ENCODE results near the gene POLR3G. TPM values are rescaled to one million over a fixed set of nuclear protein-coding genes. Genes with fewer than 3 reads are reported as not detected.

The POLR3G gene, protein sequence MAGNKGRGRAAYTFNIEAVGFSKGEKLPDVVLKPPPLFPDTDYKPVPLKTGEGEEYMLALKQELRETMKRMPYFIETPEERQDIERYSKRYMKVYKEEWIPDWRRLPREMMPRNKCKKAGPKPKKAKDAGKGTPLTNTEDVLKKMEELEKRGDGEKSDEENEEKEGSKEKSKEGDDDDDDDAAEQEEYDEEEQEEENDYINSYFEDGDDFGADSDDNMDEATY
- 2.7 TPM for polyA plus RNA-seq
- long read RNA-seq, donor 1, result 0 reads
- long read RNA-seq, donor 2, result 0 reads
- long read RNA-seq, donor 3, result 0 reads
- long read RNA-seq, donor 4, result 0 reads
- long read RNA-seq, donor 5, result 0 reads
- long read RNA-seq, donor 6, partial matches to known transcripts, result 0 of 1 reads
- long read RNA-seq, donor 6, other reads (novel, unspliced or antisense), result 0 of 1 reads
- long read RNA-seq, donor 7, partial matches to known transcripts, result 13 of 13 reads
- long read RNA-seq, donor 7, other reads (novel, unspliced or antisense), result 0 of 13 reads
- long read RNA-seq, donor 8, partial matches to known transcripts, result 0 of 14 reads
- long read RNA-seq, donor 8, other reads (novel, unspliced or antisense), result 13 of 14 reads
- long read RNA-seq, donor 9, partial matches to known transcripts, result 0 of 1 reads
- long read RNA-seq, donor 9, other reads (novel, unspliced or antisense), result 0 of 1 reads
- long read RNA-seq, donor 10, partial matches to known transcripts, result 11 of 12 reads
- long read RNA-seq, donor 10, other reads (novel, unspliced or antisense), result 0 of 12 reads
- long read RNA-seq, donor 11, partial matches to known transcripts, result 0 of 1 reads
- long read RNA-seq, donor 11, other reads (novel, unspliced or antisense), result 0 of 1 reads

DNA sequence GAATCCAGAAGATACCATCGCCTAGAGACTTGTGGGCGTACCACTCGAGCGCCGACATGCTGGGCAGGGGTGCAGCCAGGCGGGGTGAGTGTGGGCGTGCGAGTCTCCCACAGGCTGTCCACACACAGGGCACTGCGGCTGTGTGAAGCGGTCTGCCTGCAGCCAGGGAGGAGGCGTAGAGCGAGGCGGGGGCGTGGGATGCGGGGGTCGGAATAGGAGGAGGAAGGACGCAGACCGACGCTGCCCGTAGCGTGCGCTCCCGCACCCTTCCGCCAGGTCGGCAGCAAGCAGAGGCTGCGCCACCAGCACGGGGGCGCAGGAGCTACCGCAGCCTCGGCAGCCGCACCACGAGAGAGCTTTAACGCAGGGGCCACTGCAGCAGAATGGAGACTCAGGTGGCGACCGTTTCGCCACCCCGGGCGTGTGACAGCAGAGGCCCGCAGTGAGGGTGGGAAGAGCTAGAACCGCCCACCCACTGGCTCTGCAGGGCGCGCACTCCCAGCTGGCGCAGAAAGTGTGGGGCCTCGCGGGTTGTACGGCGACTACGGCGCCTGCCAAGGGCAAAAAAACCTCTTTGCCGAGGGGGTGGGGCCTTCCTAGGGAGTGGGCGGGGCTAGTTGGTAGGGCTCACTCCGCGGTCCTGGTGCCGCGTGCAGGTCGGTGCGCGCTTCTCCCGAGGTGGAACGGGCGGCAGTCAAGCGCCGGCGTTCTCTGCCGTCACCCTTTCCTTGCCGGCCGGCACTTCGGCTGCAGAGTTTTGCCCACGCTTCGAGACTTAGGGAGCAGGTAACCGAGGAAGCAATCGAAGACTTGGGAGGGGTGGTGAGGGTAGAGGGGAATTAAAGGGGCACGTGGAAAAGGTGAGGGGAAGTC, at the start of gene POLR3G, which contains the start of gene MBLAC2:
POLR3G (plus strand) TSS at position 630 of the 873 bp plus-strand sequence. CDS start 10,704 bp downstream, outside the sequence.
MBLAC2 (minus strand) TSS at position 537 of the 873 bp plus-strand sequence; CDS start at position 58, 479 bp downstream.
- Histone ChIP-seq H3K4me3 (ENCODE audit: low read length) (peak within 1 kb of the TSS; percentile 60), H3K4me1 (ENCODE audit: control insufficient read depth, insufficient read depth, low read length) (no peaks in the 10 kb centered on the region), H3K36me3 (ENCODE audit: control insufficient read depth, insufficient read depth, low read length) (no peaks in the 10 kb centered on the region), H3K9me3 (ENCODE audit: control insufficient read depth, low read depth, low read length) (no peaks in the 10 kb centered on the region), H3K27me3 (ENCODE audit: control insufficient read depth, insufficient read depth, low read length) (no peaks in the 10 kb centered on the region), H3K27ac (ENCODE audit: low read length) (peak within 1 kb of the TSS; percentile 68)
- no CpG with 5 or more reads among the region's 73 CpGs for WGBS (ENCODE audit: insufficient coverage, low lambda C conversion rate)
- DNase-seq, result peak; percentile 88 to 96

DNA sequence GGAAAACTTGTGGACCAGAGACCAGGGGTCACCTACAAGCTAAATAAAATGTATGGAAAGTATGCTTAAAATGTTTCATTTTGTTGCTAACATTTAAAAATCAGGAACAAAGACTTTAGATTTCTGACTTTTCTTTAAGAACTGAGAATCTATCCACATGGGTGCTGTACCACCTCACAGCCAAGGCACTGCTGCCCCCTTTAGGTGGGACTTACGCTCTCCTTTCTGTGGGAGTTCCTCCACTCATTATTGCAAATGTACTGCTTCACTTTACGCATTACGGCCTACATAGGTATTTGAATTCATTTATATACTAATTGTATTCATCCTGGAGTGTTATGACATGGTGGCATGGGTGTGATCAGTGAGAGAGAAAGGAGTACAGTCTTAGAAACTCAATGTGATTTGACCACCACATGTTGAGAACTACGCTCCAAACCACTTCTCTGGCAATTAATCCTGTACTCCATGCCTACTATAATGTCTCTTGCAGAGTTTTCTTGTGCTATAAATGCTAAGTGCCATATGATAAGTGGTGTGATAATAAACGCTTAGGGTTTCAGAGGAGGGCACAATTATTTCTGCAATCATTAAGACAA, 40.4 kb upstream of the POLR3G start:
- Histone ChIP-seq H3K4me1 (ENCODE audit: control insufficient read depth, insufficient read depth, low read length) (no peaks in the 10 kb centered on the region), H3K27me3 (ENCODE audit: control insufficient read depth, insufficient read depth, low read length) (no peaks in the 10 kb centered on the region), H3K27ac (ENCODE audit: low read length) (no peak overlapping the region), H3K4me3 (ENCODE audit: low read length) (no peak overlapping the region), H3K36me3 (ENCODE audit: control insufficient read depth, insufficient read depth, low read length) (no peaks in the 10 kb centered on the region), H3K9me3 (ENCODE audit: control insufficient read depth, low read depth, low read length) (no peaks in the 10 kb centered on the region)
- no CpG with 5 or more reads among the region's 5 CpGs for WGBS (ENCODE audit: insufficient coverage, low lambda C conversion rate)
- DNase-seq, result peak in 1 of 2 donors; percentile 13

DNA sequence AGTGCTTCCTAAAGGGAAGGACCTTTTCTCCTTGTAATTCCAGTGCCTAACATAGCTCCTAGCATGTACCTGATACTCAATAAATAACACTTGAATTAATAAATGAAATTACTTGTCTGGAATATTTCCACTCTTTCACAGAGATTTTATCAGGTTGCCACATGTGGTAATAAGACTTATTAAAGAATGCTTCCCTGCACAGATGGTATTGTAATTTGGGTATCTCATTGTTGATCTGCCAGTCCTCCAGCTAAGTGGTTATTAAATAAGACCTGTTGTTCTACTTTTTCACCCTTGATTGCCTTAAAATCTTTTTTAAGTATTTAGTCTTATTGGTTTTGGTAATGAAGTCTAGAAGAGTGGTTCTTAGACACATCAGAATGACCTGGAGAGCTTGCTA, 37.0 kb upstream of the POLR3G start:
- Histone ChIP-seq H3K4me3 (ENCODE audit: low read length) (no peak overlapping the region), H3K36me3 (ENCODE audit: control insufficient read depth, insufficient read depth, low read length) (no peaks in the 10 kb centered on the region), H3K27me3 (ENCODE audit: control insufficient read depth, insufficient read depth, low read length) (no peaks in the 10 kb centered on the region), H3K27ac (ENCODE audit: low read length) (no peak overlapping the region), H3K9me3 (ENCODE audit: control insufficient read depth, low read depth, low read length) (no peaks in the 10 kb centered on the region), H3K4me1 (ENCODE audit: control insufficient read depth, insufficient read depth, low read length) (peaks cover 2% of the 10 kb centered on the region)
- no peak for DNase-seq

DNA sequence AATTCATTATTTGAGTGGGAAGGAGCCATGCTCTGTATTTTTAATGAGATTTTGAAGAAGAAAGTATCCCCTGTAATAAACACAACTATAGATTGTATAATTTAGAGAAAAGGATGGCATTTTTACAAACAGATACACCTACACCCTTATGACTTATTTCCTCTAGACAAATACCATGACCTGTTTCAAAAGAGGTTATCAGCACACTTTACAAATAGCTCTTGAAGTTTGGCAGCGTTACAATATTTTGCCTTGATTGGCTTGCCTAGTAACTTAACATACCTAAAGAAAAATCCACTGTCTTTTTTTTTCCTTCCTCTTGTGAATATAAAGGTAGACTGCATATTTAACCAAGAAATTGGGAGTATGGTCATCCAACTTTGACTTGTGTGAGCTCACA, 36.6 kb upstream of the POLR3G start:
- WGBS (ENCODE audit: insufficient coverage, low lambda C conversion rate), result no CpG with 5 or more reads among the region's 1 CpG
- no peak overlapping the region for H3K27ac ChIP-seq (ENCODE audit: low read length)
- DNase-seq, result no peak

DNA sequence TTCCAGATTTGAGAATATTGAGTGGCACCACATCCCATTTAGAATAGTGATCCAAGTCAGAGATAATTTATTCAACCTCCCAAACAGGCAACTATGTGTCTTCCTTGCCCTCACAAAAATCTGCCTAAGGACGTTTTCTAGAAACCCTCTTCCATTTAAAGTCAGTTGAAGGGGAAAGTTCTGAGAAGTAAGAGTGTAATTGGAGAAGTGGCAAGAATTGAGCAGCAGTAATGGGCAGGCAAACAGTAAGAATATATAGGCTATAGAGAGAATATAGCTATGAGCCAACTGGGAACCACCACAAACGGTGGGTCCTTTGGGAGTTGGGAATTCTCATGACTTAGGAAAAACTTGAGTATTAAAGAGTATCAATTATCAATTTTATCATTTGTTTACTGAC, 34.0 kb upstream of the POLR3G start:
- H3K27me3 ChIP-seq (ENCODE audit: control insufficient read depth, insufficient read depth, low read length), result no peaks in the 10 kb centered on the region
- H3K27ac ChIP-seq (ENCODE audit: low read length), result no peak overlapping the region
- H3K4me3 ChIP-seq (ENCODE audit: low read length), result no peak overlapping the region
- no peaks in the 10 kb centered on the region for H3K36me3 ChIP-seq (ENCODE audit: control insufficient read depth, insufficient read depth, low read length)
- DNase-seq, result no peak
- 43% methylated on average over 1 of the region's 2 CpGs for WGBS (ENCODE audit: insufficient coverage, low lambda C conversion rate)
- no peaks in the 10 kb centered on the region for H3K9me3 ChIP-seq (ENCODE audit: control insufficient read depth, low read depth, low read length)
- H3K4me1 ChIP-seq (ENCODE audit: control insufficient read depth, insufficient read depth, low read length), result peaks cover 2% of the 10 kb centered on the region

More for the DNA sequence above, 36.6 kb upstream of the POLR3G start:
- Histone ChIP-seq H3K9me3 (ENCODE audit: control insufficient read depth, low read depth, low read length) (no peaks in the 10 kb centered on the region), H3K4me3 (ENCODE audit: low read length) (no peak overlapping the region), H3K27me3 (ENCODE audit: control insufficient read depth, insufficient read depth, low read length) (no peaks in the 10 kb centered on the region), H3K36me3 (ENCODE audit: control insufficient read depth, insufficient read depth, low read length) (no peaks in the 10 kb centered on the region), H3K4me1 (ENCODE audit: control insufficient read depth, insufficient read depth, low read length) (peaks cover 2% of the 10 kb centered on the region)

DNA sequence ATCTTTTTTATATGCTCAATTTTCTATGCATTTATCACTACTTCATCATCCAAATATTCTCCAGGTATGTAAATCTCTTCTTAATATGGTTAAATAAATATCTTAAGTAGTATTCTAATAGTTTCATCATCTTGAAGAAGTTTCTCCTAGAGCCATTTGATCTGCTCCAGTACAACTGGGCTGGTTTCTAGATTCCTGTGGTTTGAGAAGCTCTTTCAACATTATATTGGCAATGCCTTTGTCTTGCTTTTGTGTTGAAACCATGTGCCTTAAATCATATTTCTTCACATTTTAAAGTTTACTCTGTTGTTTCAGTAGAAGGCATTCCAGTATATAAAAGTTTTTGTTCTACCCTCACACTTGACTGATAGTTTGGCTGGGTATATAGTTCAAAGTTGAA, 27.7 kb upstream of the POLR3G start:
- H3K4me3 ChIP-seq (ENCODE audit: low read length), result no peak overlapping the region
- H3K36me3 ChIP-seq (ENCODE audit: control insufficient read depth, insufficient read depth, low read length), result no peaks in the 10 kb centered on the region
- no peaks in the 10 kb centered on the region for H3K27me3 ChIP-seq (ENCODE audit: control insufficient read depth, insufficient read depth, low read length)
- no peaks in the 10 kb centered on the region for H3K4me1 ChIP-seq (ENCODE audit: control insufficient read depth, insufficient read depth, low read length)
- DNase-seq, result no peak
- H3K27ac ChIP-seq (ENCODE audit: low read length), result no peak overlapping the region
- no peaks in the 10 kb centered on the region for H3K9me3 ChIP-seq (ENCODE audit: control insufficient read depth, low read depth, low read length)

DNA sequence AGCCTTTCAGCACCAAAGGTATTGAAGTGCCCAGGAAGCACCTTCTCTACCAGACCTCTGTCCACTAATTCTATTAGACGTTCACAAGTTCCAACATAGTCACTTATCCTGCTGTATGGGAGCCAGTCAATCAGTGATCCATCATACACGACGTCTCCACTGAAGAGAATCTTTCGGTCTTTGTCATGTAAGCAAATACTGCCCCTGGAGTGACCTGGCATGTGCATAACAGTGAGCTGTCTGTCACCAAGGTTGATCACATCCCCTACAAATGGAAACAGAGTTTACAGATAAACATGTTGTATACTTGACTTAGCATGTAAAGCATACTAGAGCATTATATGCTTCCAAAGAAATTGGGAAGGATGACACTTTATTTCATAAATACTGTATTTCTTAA, 13.4 kb upstream of the POLR3G start:
- no peak overlapping the region for H3K27ac ChIP-seq (ENCODE audit: low read length)
- no peaks in the 10 kb centered on the region for H3K27me3 ChIP-seq (ENCODE audit: control insufficient read depth, insufficient read depth, low read length)
- WGBS (ENCODE audit: insufficient coverage, low lambda C conversion rate), result no CpG with 5 or more reads among the region's 4 CpGs
- H3K36me3 ChIP-seq (ENCODE audit: control insufficient read depth, insufficient read depth, low read length), result peaks cover 3% of the 10 kb centered on the region
- H3K4me3 ChIP-seq (ENCODE audit: low read length), result no peak overlapping the region
- no peaks in the 10 kb centered on the region for H3K9me3 ChIP-seq (ENCODE audit: control insufficient read depth, low read depth, low read length)
- H3K4me1 ChIP-seq (ENCODE audit: control insufficient read depth, insufficient read depth, low read length), result no peaks in the 10 kb centered on the region
- no peak for DNase-seq

DNA sequence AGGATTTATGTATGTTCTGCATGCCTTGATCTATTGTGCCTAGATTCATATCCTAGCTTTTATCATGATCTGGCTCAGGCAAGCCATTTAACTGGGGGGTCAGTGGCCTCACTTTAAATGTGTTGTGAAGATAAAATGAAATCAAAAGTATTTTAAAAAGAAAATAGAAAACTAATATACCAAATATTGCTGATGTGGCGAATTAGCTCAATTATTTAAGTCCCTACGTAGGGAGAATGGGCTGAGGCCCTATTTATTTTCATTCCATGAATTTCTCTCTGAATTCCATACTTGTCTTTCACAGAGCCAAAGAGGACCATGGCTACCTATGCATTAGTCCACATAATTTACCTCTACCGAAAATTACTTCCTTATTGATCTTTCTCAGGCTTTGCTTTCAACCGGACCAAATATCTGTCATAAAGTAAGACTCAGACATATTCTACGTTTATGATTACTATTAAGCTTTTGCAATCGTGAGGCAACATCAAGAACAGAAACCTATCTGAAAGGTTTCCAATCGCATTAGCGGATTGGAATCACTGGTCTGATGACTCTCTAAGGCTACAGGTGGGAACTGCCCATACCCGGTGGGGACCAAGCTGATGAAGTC, 1.8 kb upstream of the POLR3G start:
- no peak for DNase-seq
- H3K4me3 ChIP-seq (ENCODE audit: low read length), result peak overlapping the region; percentile 60
- peak overlapping the region; percentile 68 for H3K27ac ChIP-seq (ENCODE audit: low read length)
- no peaks in the 10 kb centered on the region for H3K4me1 ChIP-seq (ENCODE audit: control insufficient read depth, insufficient read depth, low read length)
- H3K9me3 ChIP-seq (ENCODE audit: control insufficient read depth, low read depth, low read length), result no peaks in the 10 kb centered on the region
- 51% methylated on average over 3 of the region's 9 CpGs for WGBS (ENCODE audit: insufficient coverage, low lambda C conversion rate)
- H3K36me3 ChIP-seq (ENCODE audit: control insufficient read depth, insufficient read depth, low read length), result no peaks in the 10 kb centered on the region
- no peaks in the 10 kb centered on the region for H3K27me3 ChIP-seq (ENCODE audit: control insufficient read depth, insufficient read depth, low read length)

DNA sequence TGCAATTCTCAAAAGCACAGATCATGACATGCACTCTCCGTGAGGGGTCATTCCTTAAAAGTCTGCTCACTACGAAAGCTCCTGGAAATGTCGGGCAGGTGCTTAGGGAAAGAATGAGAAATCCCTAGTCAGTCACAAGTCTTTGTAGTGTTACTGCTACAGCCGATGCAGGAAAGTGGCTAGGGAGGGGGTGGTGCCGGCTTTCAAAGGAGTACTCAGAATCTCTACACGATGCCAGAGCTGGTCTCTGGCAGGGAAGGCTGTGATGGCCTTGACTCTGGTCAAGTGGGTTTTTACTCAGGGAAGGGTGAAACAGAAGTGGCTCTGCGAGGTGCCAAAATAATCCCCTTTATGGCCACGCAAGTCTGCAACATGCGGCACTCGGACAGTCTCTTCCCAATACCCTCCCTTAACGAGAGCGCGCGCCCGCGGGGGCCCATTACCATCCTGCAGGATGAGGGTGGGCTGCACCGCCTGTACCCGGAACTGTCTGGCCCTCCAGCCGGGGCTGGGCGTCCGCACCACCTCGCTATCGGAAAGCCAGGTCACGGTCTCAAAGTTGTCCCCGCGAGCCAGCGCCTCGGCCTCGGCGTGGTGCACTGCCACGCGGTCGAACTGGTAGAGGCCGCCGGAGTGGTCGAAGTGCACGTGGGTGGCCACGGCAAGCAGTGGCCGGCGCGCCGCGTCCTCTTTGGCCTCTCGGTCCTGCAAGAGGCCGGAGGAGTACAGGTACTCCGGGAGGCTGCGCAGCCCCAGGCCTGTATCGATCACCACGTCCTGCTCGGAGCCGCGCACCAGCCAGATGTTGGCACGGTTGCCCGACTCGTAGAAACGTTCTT, 1.0 kb upstream of the POLR3G start:
- Histone ChIP-seq H3K27me3 (ENCODE audit: control insufficient read depth, insufficient read depth, low read length) (no peaks in the 10 kb centered on the region), H3K4me1 (ENCODE audit: control insufficient read depth, insufficient read depth, low read length) (no peaks in the 10 kb centered on the region), H3K4me3 (ENCODE audit: low read length) (peak overlapping the region; percentile 60), H3K9me3 (ENCODE audit: control insufficient read depth, low read depth, low read length) (no peaks in the 10 kb centered on the region), H3K27ac (ENCODE audit: low read length) (peak overlapping the region; percentile 68), H3K36me3 (ENCODE audit: control insufficient read depth, insufficient read depth, low read length) (no peaks in the 10 kb centered on the region)
- WGBS (ENCODE audit: insufficient coverage, low lambda C conversion rate), result no CpG with 5 or more reads among the region's 56 CpGs
- DNase-seq, result peak; percentile 12 to 70

Data from large intestine (tissue), 12 donors.